ENCODE data around the gene LYPD6. TPM values are rescaled to one million over a fixed set of nuclear protein-coding genes. Genes with fewer than 3 reads are reported as not detected.
"Not testable (repeated sequence)": the region's sequence is repeated elsewhere in the genome, so short reads cannot be mapped to it uniquely, and the experiment has no call there.

Gene LYPD6, protein sequence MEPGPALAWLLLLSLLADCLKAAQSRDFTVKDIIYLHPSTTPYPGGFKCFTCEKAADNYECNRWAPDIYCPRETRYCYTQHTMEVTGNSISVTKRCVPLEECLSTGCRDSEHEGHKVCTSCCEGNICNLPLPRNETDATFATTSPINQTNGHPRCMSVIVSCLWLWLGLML
- 1.2 TPM for polyA plus RNA-seq (ENCODE audit: insufficient read length)

DNA sequence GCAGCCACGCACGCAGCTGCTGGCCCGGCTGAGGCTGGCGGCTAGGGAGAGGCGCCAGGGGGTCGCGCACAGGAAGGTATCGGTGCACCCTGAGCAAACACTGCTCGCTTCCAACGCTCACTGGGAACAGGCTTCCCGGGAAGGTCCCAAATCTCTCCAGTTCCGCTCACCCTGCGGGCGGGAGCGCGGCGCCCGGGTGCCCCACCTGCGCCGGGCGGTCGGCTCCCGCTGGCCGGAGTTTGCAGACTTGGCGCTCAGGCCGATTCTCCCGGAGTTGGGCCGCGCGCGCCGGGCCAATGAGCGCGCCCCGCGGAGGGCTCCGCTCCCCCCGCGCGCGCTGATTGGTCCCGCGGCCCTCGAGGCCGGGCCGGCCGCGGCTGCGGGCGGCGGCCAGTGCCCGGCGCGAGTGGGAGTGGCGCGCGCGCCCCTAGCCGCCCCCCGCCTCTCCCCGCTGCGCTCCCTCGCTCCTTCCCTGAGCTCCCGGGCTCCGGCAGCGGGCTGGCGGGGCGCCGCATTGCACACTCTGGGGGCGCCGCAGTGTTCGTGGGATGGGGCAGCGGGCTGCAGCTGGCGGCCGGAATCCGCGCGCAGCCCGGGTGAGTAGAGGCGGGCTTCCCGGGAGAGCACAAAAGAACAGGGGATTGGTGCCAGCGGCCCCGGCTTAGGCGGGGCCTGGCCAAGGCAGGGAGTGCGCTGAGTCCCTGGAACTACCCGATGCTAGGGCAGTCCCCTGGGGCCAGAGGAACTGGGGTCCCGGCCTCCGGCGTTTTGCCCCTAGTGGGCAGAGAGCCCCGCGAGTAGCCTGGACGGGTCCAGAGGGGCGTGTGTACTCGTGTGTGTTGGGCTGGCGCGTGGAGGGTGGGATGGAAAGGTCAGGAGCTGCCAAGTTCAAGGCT is at the start of gene LYPD6:
LYPD6 (plus strand) TSS at position 461 of the 896 bp plus-strand sequence. CDS start 107,122 bp downstream, outside the sequence.
- DNase-seq: peak; percentile 85

DNA sequence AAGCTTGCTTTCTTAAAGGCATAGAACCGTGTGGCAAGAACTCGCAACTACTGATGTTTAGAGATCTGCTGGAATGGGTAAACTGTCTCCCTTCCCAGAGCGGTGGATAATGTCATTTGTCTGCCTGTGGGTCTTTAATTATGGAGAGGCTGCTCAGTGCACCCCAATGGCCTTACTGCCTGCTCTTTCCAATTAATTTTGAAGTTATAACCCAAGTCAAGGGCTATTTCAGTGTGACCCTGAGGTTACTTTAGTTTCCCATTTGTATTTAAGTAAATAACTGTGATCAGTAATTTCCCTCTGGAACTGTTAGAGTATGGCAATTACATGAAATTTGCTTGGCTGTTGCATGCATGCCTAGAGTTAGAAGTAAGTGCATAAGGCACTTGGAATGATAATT is 48.9 kb upstream of the LYPD6 start:
- DNase-seq: no peak

- DNase-seq: no peak
Observed at GRCh38 chr2:149290662-149291061, 39.7 kb upstream of the LYPD6 start.

DNA sequence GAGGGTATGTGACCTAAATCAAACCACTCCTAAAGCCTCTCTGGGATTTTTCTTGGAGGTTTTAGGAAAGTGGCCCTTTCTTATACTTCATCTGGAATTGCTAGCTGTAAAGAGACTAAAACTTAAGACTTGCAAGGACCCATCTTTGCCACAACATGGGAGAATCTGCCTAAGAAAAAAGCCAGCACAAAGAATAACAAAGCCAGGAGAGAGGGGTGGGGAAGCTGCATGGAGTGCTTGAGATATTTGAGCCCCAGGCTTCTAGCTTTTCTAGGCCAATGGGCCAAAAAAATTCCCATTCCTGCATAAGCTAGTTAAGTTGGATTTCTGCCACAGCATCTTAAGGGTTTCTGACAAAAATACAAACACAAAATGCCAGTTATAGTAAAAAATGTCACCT is 38.5 kb upstream of the LYPD6 start:
- DNase-seq: no peak

- DNase-seq: no peak
Observed at GRCh38 chr2:149296031-149296430, 34.4 kb upstream of the LYPD6 start.

DNA sequence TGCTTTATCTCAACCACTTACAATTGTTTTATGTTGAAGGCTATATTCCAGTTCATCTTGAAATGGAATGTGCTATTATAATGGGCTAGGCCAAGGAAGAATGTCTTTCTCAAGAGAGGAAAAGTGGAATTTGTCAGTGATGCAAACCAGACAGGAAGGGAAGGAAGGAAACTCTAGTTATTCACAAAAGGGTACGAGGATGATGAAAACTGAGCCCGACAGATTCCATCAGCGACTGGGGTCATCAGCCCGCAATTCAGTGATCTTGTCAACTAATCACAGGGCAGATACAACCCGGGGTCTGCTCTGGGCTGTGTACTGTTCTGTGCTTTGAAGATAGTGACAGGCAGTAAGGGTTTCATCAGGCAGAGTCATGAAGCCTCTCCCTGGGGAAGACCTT is 23.4 kb upstream of the LYPD6 start:
- DNase-seq: no peak

DNA sequence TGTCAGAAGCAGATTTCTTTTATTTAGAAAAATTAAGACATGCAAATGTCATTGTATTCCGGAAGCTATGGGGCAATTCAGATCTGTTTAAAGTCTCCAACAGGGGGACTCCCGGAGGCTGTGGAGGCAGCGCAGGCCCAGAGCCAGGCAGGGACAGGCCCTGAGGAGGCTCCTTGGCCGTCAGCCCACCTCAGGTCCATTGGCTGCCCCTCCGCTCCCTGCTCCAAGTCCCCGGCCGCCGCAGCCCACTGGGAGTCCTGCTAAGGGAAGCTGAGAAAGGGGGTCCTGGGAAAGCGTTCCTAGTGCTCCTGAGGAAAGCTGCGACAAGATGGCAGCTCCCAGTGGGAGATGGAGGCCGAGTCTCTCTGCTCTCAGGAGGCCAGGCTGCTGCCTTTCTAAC is 20.0 kb upstream of the LYPD6 start:
- no peak for DNase-seq

GRCh38 chr2:149312039-149312438 is 18.3 kb upstream of the LYPD6 start:
- DNase-seq: no peak

- DNase-seq: peak; percentile 16
Observed at GRCh38 chr2:149313512-149313972, 16.8 kb upstream of the LYPD6 start.

- no peak for DNase-seq
Observed at GRCh38 chr2:149314687-149315086, 15.7 kb upstream of the LYPD6 start.

- no peak for DNase-seq
Observed at GRCh38 chr2:149315461-149315860, 14.9 kb upstream of the LYPD6 start.

GRCh38 chr2:149318566-149318965 is 11.8 kb upstream of the LYPD6 start:
- DNase-seq: not testable (repeated sequence)

GRCh38 chr2:149320362-149320761 is 10.0 kb upstream of the LYPD6 start:
- DNase-seq: no peak

DNA sequence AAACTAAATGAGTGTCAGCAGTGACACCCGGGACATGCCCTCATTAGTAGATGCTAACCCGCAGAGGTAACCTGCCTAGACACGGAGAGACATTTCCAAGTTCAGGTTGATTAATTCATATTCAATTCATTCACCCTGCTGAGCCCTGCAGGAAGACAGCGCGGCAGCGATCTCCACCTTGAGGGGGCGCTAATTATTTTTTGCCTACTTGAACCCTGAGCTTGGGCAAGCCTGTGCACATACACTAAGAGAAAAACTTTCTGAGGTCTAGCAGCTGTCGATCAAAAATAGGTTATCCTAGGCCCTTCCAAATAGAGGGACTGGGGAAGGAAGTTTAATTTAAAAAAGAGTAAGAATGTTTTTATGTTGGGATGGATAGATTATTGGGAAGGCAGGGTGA is 1.3 kb upstream of the LYPD6 start:
- DNase-seq: no peak

GRCh38 chr2:149329489-149330126 is 779 bp upstream of the LYPD6 start:
- peak; percentile 61 for DNase-seq

DNA sequence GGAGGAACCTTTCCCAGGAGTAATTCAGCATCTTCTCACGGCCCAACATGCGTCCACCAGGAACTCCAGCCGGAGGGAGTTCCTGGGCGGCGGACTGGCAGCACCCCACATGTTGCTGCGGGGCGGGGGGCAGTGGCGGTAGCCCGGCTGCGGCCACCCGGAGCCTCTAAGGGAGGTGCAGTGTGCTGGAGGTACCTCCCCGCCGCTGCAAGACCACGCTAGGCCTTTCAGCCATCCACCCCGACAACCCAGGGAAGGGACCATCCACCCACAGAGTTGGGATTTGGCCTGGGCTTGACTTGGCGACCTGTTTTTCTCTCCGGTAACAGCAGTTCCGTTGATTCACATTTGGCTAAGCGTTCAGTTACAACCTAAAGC is 625 bp downstream of the LYPD6 start:
- DNase-seq: no peak

DNA sequence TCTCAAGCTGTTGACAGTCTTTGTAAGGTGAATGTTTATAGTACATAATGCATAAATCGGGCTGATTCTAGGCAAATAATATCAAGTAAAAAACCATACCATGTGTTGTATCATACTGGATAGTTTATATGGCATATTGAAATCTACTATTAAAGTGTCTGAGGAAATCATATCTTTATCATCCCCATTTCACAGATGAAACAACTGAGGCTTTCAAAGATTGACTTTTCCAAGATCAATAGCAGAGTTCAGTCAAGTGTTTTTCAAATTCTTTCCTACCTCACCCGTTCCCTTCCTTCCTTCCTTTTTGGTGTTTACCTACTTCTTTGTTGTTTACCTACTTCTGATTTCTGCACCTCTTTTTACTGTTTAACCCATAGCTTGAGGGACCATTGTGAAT is 2.0 kb downstream of the LYPD6 start:
- no peak for DNase-seq

DNA sequence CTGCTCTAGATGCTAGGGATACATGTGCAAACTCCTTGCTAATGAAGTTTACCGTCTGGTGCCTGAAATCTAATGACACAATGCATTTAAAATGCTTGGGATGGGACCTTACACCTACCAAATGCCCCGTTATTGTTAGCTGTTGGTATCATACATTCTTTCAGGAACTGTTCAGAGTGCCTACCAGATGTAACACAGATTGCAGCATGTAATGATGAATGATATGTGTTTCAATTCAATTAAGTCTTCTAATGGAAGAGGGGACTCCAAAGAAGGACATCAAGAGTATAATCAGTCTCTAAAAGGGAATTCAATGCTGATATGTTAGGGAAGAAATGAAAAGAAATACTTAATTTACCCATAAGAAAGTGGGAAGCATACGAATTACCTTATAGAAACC is 3.2 kb downstream of the LYPD6 start:
- no peak for DNase-seq

- no peak for DNase-seq
Observed at GRCh38 chr2:149334156-149334555, 3.8 kb downstream of the LYPD6 start.

DNA sequence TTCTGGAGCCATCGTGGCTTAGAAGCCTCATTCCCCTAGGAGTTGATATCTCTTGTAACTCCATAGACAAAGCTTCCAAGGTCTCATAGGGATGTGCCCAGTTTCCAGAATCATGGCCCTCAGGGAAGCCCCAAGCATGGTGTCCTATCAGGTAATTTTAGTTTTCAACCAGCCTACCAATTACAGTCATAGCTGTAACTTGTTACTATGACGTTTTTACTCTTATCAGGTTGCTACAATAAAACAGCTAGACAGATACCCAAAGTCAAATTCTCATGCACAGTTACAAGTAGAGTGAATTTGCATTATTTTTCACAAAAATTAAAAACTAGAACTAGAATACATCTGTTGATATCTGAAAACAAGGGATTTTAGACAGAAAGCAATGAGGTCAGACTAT is 8.9 kb downstream of the LYPD6 start:
- no peak for DNase-seq

DNA sequence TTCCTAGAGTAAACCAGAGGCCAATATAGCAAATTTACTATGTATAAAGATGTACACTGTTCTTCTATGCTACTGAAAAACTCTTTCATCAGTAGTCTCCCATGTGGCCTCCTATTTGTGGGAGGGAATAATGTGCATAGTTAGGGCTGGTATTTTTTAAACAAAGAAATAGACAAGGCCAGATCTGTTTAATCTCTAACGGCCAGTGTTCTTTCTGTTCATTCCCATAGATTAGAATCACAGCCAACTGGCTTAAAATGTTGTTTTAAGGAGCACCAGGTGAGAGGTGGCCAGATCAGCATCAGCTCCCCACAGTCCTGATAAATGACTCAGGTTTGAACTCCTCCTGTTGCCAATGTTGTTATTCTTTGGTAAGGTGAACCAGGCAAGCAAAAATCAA is 12.1 kb downstream of the LYPD6 start:
- no peak for DNase-seq

DNA sequence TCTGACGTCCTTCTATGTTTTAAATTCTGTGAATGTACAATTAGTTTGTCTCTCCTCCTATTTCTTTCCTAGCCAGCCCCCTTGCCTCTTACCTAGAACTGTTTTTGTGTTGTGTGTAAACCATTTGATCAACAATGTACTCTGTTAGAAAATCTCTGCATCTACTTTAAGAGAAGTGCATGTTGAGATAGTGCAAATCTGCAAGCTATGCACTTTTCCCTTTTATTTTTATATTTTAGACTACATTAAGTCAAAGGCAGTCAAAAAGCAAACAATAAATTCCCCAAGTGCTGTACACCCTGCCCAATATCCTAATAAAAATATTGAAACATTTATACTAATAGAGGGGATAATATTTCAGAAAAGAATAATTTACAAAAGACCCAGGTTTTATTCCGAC is 13.7 kb downstream of the LYPD6 start:
- DNase-seq: no peak

DNA sequence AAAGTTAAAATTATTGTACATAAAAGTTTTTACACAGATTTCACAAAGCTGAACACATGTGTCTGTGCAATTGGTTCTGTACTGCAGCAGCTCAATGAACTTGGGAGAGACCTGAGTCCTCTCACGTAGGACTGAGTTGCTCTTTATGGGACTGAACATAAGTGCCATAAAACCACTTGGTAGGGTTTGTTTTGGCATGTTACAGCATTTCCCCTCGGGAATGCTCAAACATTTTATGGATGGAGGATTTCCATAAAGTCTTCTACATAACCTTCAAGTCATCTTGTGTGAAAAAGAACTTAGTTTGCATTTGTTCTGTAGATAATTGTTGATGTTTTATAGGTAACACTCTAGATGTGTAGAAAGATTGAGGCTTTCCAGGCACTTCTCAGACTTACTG is 15.9 kb downstream of the LYPD6 start:
- no peak for DNase-seq

DNA sequence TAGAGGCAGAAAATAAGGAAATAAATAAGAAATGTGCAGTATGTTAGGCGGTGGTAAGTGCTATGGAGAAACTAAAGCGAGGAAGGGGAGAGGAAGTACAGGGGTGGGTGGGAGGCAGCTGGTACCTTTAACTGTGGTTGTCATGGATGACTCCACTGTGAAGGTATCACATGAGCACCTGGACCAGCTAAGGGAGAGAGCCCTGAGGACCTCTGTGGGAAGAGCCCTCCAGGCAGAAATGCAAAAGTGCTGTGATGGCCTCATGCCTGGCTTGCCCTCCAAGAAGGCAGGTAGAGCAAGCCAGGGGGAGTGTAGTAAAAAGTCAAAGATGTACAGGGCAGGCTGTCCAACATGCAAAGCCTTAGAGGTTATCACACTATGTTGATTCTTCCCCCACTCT is 17.9 kb downstream of the LYPD6 start:
- DNase-seq: no peak
